Testis (tissue), 2 donors: ENCODE data around the gene SRCAP.

ENCODE experiments used
- CTCF ChIP-seq, 3 experiments: fragments of 450-650 bp in 2 of 3; fragments of 200-600 bp in 1 of 3; sonication (generic) in 1 of 3; IDR thresholded peaks; one replicate each; pipeline ENCODE4 v1.5.1; 2016 to 2019; ENCODE audit warnings: antibody characterized with exemption in 3 of 3, mild to moderate bottlenecking in 2 of 3, moderate library complexity in 1 of 3
- POLR2A ChIP-seq: fragments of 450-650 bp; IDR thresholded peaks from one replicate; pipeline ENCODE4 v1.6.1; 2017; ENCODE audit warnings: antibody characterized with exemption, mild to moderate bottlenecking, moderate library complexity

GRCh38 chr16:30668393-30668792, 30.6 kb upstream of the SRCAP start:
- TF ChIP-seq POLR2A (no peak), CTCF (IDR thresholded peaks at IDR 0.05) (no peak)
